HCT116 (cell line): ENCODE measurements around the gene SFRP2. TPM values are rescaled to one million over a fixed set of nuclear protein-coding genes. Genes with fewer than 3 reads are reported as not detected.

Experiments
- ATAC-seq: fragments of 200-7000 bp; cut with Tn5 transposase; 2 replicates; pipeline ENCODE4 v1.9.1; 2020; ENCODE audit warnings: mild to moderate bottlenecking, moderate library complexity
- BruUV-seq: library from RNA; stranded (reverse); fragments of 400-500 nt; replicated peaks from 2 replicates; lab custom pipeline; 2021; lab: Mats Ljungman, UMichigan
- CTCF ChIA-PET: fragments of 300-600 bp; sonication (Branson Sonifier 250); formaldehyde crosslinking; loops from one replicate; lab custom pipeline; 2021; ENCODE audit warnings: antibody characterized with exemption; lab: Charles Lee
- POLR2A ChIA-PET: fragments of 300-600, 350-600 bp; sonication (Branson Sonifier 250); formaldehyde crosslinking; loops from one replicate; lab custom pipeline; 2021; ENCODE audit warnings: antibody characterized with exemption; lab: Charles Lee
- RAD21 ChIA-PET, 2 experiments: fragments of 300-600 bp; sonication (Branson Sonifier 250); formaldehyde crosslinking; loops; one replicate each; lab custom pipeline; 2023; ENCODE audit warnings: low total read pairs in 2 of 2; ENCODE audit not compliant: uncharacterized antibody in 2 of 2, unreplicated experiment in 2 of 2, low non-redundant PET in 1 of 2; lab: Charles Lee
- DNase-seq: peaks from one replicate; pipeline ENCODE4 v3.0.0-alpha.2; 2010; ENCODE audit warnings: low read depth, low spot score
- H2AFZ ChIP-seq: fragments of 200-600 bp; shearing (Covaris generic), sonication (generic); 2 replicates; pipeline ENCODE4 v1.6.1; 2017; ENCODE audit warnings: low read depth, mixed run types, mixed read lengths, antibody characterized with exemption, low read length; ENCODE audit not compliant: poor library complexity, severe bottlenecking
- H3K27ac ChIP-seq: 2 replicates; pipeline ENCODE4 v1.5.1; 2012; ENCODE audit warnings: low read depth, low read length
- H3K27me3 ChIP-seq: fragments of 200-600 bp; sonication (generic); 2 replicates; pipeline ENCODE4 v1.6.1; 2016; ENCODE audit warnings: mixed run types, low read length, mixed read lengths; ENCODE audit not compliant: insufficient read depth
- H3K36me3 ChIP-seq, 2 experiments: fragments of 200-500 bp in 1 of 2; fragments of 200-600 bp in 1 of 2; sonication (Bioruptor generic) in 1 of 2; sonication (generic) in 1 of 2; 2 replicates each; pipeline versions ENCODE4 v1.5.1 to v1.6.1; 2014 to 2016; ENCODE audit warnings: low read length in 2 of 2, inconsistent platforms in 1 of 2, mixed read lengths in 1 of 2, mixed run types in 1 of 2; ENCODE audit not compliant: insufficient read depth in 2 of 2, control insufficient read depth in 1 of 2
- H3K4me1 ChIP-seq, 2 experiments: fragments of 200-600 bp in 1 of 2; sonication (generic) in 1 of 2; 2 replicates each; pipeline versions ENCODE4 v1.5.1 to v1.6.1; 2012 to 2017; ENCODE audit warnings: low read length in 2 of 2, inconsistent platforms in 1 of 2, mild to moderate bottlenecking in 1 of 2, mixed read lengths in 1 of 2, mixed run types in 1 of 2, moderate library complexity in 1 of 2; ENCODE audit not compliant: insufficient read depth in 2 of 2, control insufficient read depth in 1 of 2
- H3K4me2 ChIP-seq: fragments of 200-600 bp; sonication (generic); 2 replicates; pipeline ENCODE4 v1.6.1; 2017; ENCODE audit warnings: mixed run types, low read length, mixed read lengths
- H3K4me3 ChIP-seq, 2 experiments: fragments of 200-600 bp in 1 of 2; sonication (generic) in 1 of 2; replicated peaks in 1 of 2; 2 replicates each; pipeline ENCODE4 v1.5.1; 2011 to 2016; ENCODE audit warnings: low read length in 2 of 2, control low read depth in 1 of 2, low read depth in 1 of 2, mild to moderate bottlenecking in 1 of 2, mixed read lengths in 1 of 2, mixed run types in 1 of 2
- H3K79me2 ChIP-seq: fragments of 200-600 bp; sonication (generic); 2 replicates; pipeline ENCODE4 v1.6.1; 2017; ENCODE audit warnings: mild to moderate bottlenecking, mixed run types, low read length, moderate library complexity, mixed read lengths; ENCODE audit not compliant: insufficient read depth
- H3K9ac ChIP-seq: fragments of 200-600 bp; sonication (generic); 2 replicates; pipeline ENCODE4 v1.6.1; 2016; ENCODE audit warnings: low read length, mixed read lengths
- H3K9me2 ChIP-seq: fragments of 200-600 bp; sonication (generic), shearing (Covaris generic); 2 replicates; pipeline ENCODE4 v1.6.1; 2017; ENCODE audit warnings: mixed run types, mild to moderate bottlenecking, moderate library complexity; ENCODE audit not compliant: insufficient read depth
- H3K9me3 ChIP-seq, 2 experiments: fragments of 200-500 bp in 1 of 2; fragments of 200-600 bp in 1 of 2; sonication (Bioruptor generic) in 1 of 2; sonication (generic) in 1 of 2; 2 replicates each; pipeline ENCODE4 v1.6.1; 2014 to 2017; ENCODE audit warnings: low read length in 2 of 2, mixed read lengths in 2 of 2, inconsistent platforms in 1 of 2, low read depth in 1 of 2, mild to moderate bottlenecking in 1 of 2, mixed run types in 1 of 2, moderate library complexity in 1 of 2; ENCODE audit not compliant: control insufficient read depth in 1 of 2, insufficient read depth in 1 of 2
- H4K20me1 ChIP-seq: fragments of 200-600 bp; sonication (generic), shearing (Covaris generic); 2 replicates; pipeline ENCODE4 v1.6.1; 2017; ENCODE audit warnings: mixed run types, mild to moderate bottlenecking, moderate library complexity; ENCODE audit not compliant: insufficient read depth
- CTCF ChIP-seq, 3 experiments: fragments of 200-600 bp in 1 of 3; sonication (generic) in 1 of 3; IDR thresholded peaks in 2 of 3; conservative IDR thresholded peaks in 1 of 3; 2 replicates each; pipeline ENCODE4 v1.5.1; 2012 to 2017; ENCODE audit warnings: low read depth in 2 of 3, low read length in 2 of 3, antibody characterized with exemption in 1 of 3, borderline replicate concordance in 1 of 3, control low read depth in 1 of 3, mild to moderate bottlenecking in 1 of 3, mixed read lengths in 1 of 3, mixed run types in 1 of 3, moderate library complexity in 1 of 3; ENCODE audit not compliant: insufficient read depth in 1 of 3
- POLR2A ChIP-seq: IDR thresholded peaks from 2 replicates; pipeline ENCODE4 v1.7.0; 2011; ENCODE audit warnings: borderline replicate concordance; ENCODE audit not compliant: insufficient read depth, insufficient read length; ENCODE audit errors: extremely low read depth
- RAD21 ChIP-seq: IDR thresholded peaks from 2 replicates; pipeline ENCODE4 v1.6.1; 2012; ENCODE audit warnings: low read depth, mild to moderate bottlenecking
- ZBTB33 ChIP-seq: IDR thresholded peaks from 2 replicates; pipeline ENCODE4 v1.6.1; 2011; ENCODE audit warnings: mild to moderate bottlenecking, low read length, moderate library complexity; ENCODE audit not compliant: insufficient replicate concordance; ENCODE audit errors: extremely low read depth
- intact Hi-C: fragments of 100-400 bp; cut with micrococcal nuclease; formaldehyde crosslinking; loops from 2 replicates; pipeline ENCODE4 v1.10.0; 2022
- total RNA-seq: library from RNA; stranded (reverse); gene quantifications from one replicate; pipeline ENCODE4 v1.2.1, GENCODE V29; 2021; ENCODE audit not compliant: unreplicated experiment

The SFRP2 gene
- total RNA-seq, 1 experiment from 2014 or later: 0.22 TPM

- no peak overlapping the region for H2AFZ ChIP-seq
- H4K20me1 ChIP-seq: no peaks in the 10 kb centered on the region
- BruUV-seq: no TSS peak
- ATAC-seq: peak; percentile 97
- no peak overlapping the region for H3K9ac ChIP-seq
- H3K9me2 ChIP-seq: no peaks in the 10 kb centered on the region
- H3K4me2 ChIP-seq: no peak overlapping the region
- peak; percentile 54 for DNase-seq
- intact Hi-C loops: loop anchor here (1.0 to 10.0 kb wide), 3 partner anchors 115 to 608 kb away; partner anchors contain the start of gene MND1
- peaks cover 0 to 7% of the 10 kb centered on the region in 2 experiments; a peak in 1 of 4 replicates for H3K4me1 ChIP-seq
- H3K79me2 ChIP-seq: no peaks in the 10 kb centered on the region
- H3K4me3 ChIP-seq: no peak overlapping the region
- H3K36me3 ChIP-seq: no peaks in the 10 kb centered on the region
- no peaks in the 10 kb centered on the region for H3K9me3 ChIP-seq
- peak; percentile 77 to 84 (median 77) for TF ChIP-seq CTCF (IDR thresholded peaks at IDR 0.05 in 2 of 3, conservative IDR thresholded peaks at IDR 0.05 in 1 of 3; ENCODE audit: borderline replicate concordance in 1 of 3, insufficient read depth in 1 of 3, low read depth in 2 of 3, low read length in 2 of 3)
- TF ChIP-seq RAD21: peak; percentile 89
- no peak for TF ChIP-seq ZBTB33
- TF ChIP-seq POLR2A: no peak
- TF ChIP-seq, all 23 proteins: peak for 2
- ChIA-PET CTCF (interaction anchor here (0.6 to 2.5 kb wide), 11 partner anchors 9 to 607 kb away, joined by 3 to 17 read pairs (median 7); no protein-coding TSS in a partner anchor), RAD21 (interaction anchor here in 1 of 2 experiments (0.6 to 1.3 kb wide), 2 partner anchors 116 to 172 kb away, joined by 4 to 5 read pairs; no protein-coding TSS in a partner anchor), POLR2A (no interaction called here)
- H3K27ac ChIP-seq: no peak overlapping the region
- H3K27me3 ChIP-seq: no peaks in the 10 kb centered on the region
Observed at GRCh38 chr4:153750197-153750817, 38.6 kb downstream of the SFRP2 start.
